DND-41 (cell line): ENCODE data around the gene MT1HL1.

Source experiments
- ATAC-seq: fragments of 200-7000 bp; cut with Tn5 transposase; 3 replicates; pipeline ENCODE4 v1.9.1; 2021; ENCODE audit warnings: low read depth; ENCODE audit not compliant: insufficient read depth
- DNase-seq: peaks from one replicate; pipeline ENCODE4 v3.0.0-alpha.2; 2020
- H2AFZ ChIP-seq: 2 replicates; pipeline ENCODE4 v1.6.0; 2012; ENCODE audit warnings: low read depth, low read length
- H3K27ac ChIP-seq: 2 replicates; pipeline ENCODE4 v1.5.1; 2012; ENCODE audit warnings: low read length, inconsistent platforms
- H3K27me3 ChIP-seq: fragments of 200-600 bp; sonication (generic); 2 replicates; pipeline ENCODE4 v1.6.0; 2012; ENCODE audit warnings: low read length, mild to moderate bottlenecking, inconsistent platforms; ENCODE audit not compliant: insufficient read depth, poor library complexity
- H3K36me3 ChIP-seq: 2 replicates; pipeline ENCODE4 v1.5.1; 2012; ENCODE audit warnings: low read length, inconsistent platforms; ENCODE audit not compliant: insufficient read depth
- H3K4me1 ChIP-seq: 2 replicates; pipeline ENCODE4 v1.5.1; 2012; ENCODE audit warnings: mild to moderate bottlenecking, low read length; ENCODE audit not compliant: insufficient read depth
- H3K4me2 ChIP-seq: 2 replicates; pipeline ENCODE4 v1.6.0; 2012; ENCODE audit warnings: mild to moderate bottlenecking, moderate library complexity, low read length, inconsistent platforms; ENCODE audit not compliant: insufficient read depth
- H3K4me3 ChIP-seq, 2 experiments: fragments of 200-600 bp in 1 of 2; shearing (Covaris generic) in 1 of 2; 2 replicates each; pipeline ENCODE4 v1.5.1; 2012 to 2016; ENCODE audit warnings: inconsistent platforms in 2 of 2, low read length in 2 of 2, mild to moderate bottlenecking in 2 of 2, low read depth in 1 of 2, moderate library complexity in 1 of 2
- H3K79me2 ChIP-seq: 2 replicates; pipeline ENCODE4 v1.6.0; 2012; ENCODE audit warnings: low read length, inconsistent platforms; ENCODE audit not compliant: insufficient read depth
- H3K9ac ChIP-seq: 2 replicates; pipeline ENCODE4 v1.6.0; 2012; ENCODE audit warnings: low read depth, mild to moderate bottlenecking, inconsistent platforms, low read length, moderate library complexity
- H3K9me3 ChIP-seq: 2 replicates; pipeline ENCODE4 v1.5.1; 2012; ENCODE audit warnings: low read length, moderate library complexity, mild to moderate bottlenecking, inconsistent platforms; ENCODE audit not compliant: insufficient read depth, severe bottlenecking
- H4K20me1 ChIP-seq: 2 replicates; pipeline ENCODE4 v1.6.0; 2012; ENCODE audit warnings: low read length; ENCODE audit not compliant: insufficient read depth
- CTCF ChIP-seq: IDR thresholded peaks from 2 replicates; pipeline ENCODE4 v1.5.1; 2012; ENCODE audit warnings: borderline replicate concordance, low read length, moderate library complexity, mild to moderate bottlenecking; ENCODE audit not compliant: poor library complexity, severe bottlenecking; ENCODE audit errors: extremely low read depth
- EZH2 ChIP-seq: IDR thresholded peaks from 3 replicates; pipeline ENCODE4 v1.6.1; 2012; ENCODE audit warnings: borderline replicate concordance, low read depth, mild to moderate bottlenecking, moderate library complexity, low read length, inconsistent platforms; ENCODE audit not compliant: severe bottlenecking

Gene MT1HL1

GRCh38 chr1:237025358-237026074, 21.3 kb upstream of the MT1HL1 start:
- DNase-seq (no peak), ATAC-seq (no peak)
- H4K20me1 ChIP-seq: no peaks in the 10 kb centered on the region
- H3K79me2 ChIP-seq: no peaks in the 10 kb centered on the region
- H3K9me3 ChIP-seq: no peaks in the 10 kb centered on the region
- H3K4me1 ChIP-seq: no peaks in the 10 kb centered on the region
- TF ChIP-seq CTCF (no peak), EZH2 (no peak)
- no peaks in the 10 kb centered on the region for H3K27me3 ChIP-seq
- H3K36me3 ChIP-seq: no peaks in the 10 kb centered on the region
- H3K4me3 ChIP-seq: no peak overlapping the region
- H3K27ac ChIP-seq: no peak overlapping the region
- H3K9ac ChIP-seq: no peak overlapping the region
- no peak overlapping the region for H2AFZ ChIP-seq
- no peak overlapping the region for H3K4me2 ChIP-seq

- no peak overlapping the region for H3K4me3 ChIP-seq
- no peak overlapping the region for H2AFZ ChIP-seq
- DNase-seq (no peak), ATAC-seq (no peak)
- no peaks in the 10 kb centered on the region for H3K79me2 ChIP-seq
- no peak overlapping the region for H3K9ac ChIP-seq
- no peaks in the 10 kb centered on the region for H3K36me3 ChIP-seq
- TF ChIP-seq CTCF: no peak
- no peak for TF ChIP-seq EZH2
- no peak overlapping the region for H3K4me2 ChIP-seq
- no peaks in the 10 kb centered on the region for H3K4me1 ChIP-seq
- H3K9me3 ChIP-seq: no peaks in the 10 kb centered on the region
- no peak overlapping the region for H3K27ac ChIP-seq
- no peaks in the 10 kb centered on the region for H3K27me3 ChIP-seq
- no peaks in the 10 kb centered on the region for H4K20me1 ChIP-seq
Observed at GRCh38 chr1:237018896-237019295, 14.7 kb upstream of the MT1HL1 start.

- Histone ChIP-seq H3K27me3 (no peaks in the 10 kb centered on the region), H4K20me1 (no peaks in the 10 kb centered on the region), H3K79me2 (no peaks in the 10 kb centered on the region), H3K4me3 (no peak overlapping the region), H3K4me2 (no peak overlapping the region), H3K4me1 (no peaks in the 10 kb centered on the region), H3K9ac (no peak overlapping the region), H2AFZ (no peak overlapping the region), H3K36me3 (no peaks in the 10 kb centered on the region), H3K27ac (no peak overlapping the region), H3K9me3 (no peaks in the 10 kb centered on the region)
- DNase-seq (no peak), ATAC-seq (no peak)
- TF ChIP-seq CTCF: no peak
- no peak for TF ChIP-seq EZH2
Observed at GRCh38 chr1:237016626-237017025, 12.4 kb upstream of the MT1HL1 start.

GRCh38 chr1:237013608-237014007, 9.4 kb upstream of the MT1HL1 start:
- DNase-seq: no peak
- no peaks in the 10 kb centered on the region for H3K79me2 ChIP-seq
- H3K27ac ChIP-seq: no peak overlapping the region
- H4K20me1 ChIP-seq: no peaks in the 10 kb centered on the region
- H3K4me1 ChIP-seq: no peaks in the 10 kb centered on the region
- TF ChIP-seq EZH2 (no peak), CTCF (no peak)
- no peak overlapping the region for H3K4me3 ChIP-seq
- H3K36me3 ChIP-seq: no peaks in the 10 kb centered on the region
- H2AFZ ChIP-seq: no peak overlapping the region
- H3K9me3 ChIP-seq: no peaks in the 10 kb centered on the region
- H3K9ac ChIP-seq: no peak overlapping the region
- no peaks in the 10 kb centered on the region for H3K27me3 ChIP-seq
- no peak overlapping the region for H3K4me2 ChIP-seq
- ATAC-seq: no peak
